Tongue (tissue), 3 donors: Measurements from ENCODE around the gene RNFT1. TPM values are rescaled to one million over a fixed set of nuclear protein-coding genes. Genes with fewer than 3 reads are reported as not detected.
A peak's percentile ranks its signal among the peaks of the same experiment; 100 is the strongest.
"Not testable (repeated sequence)": the region's sequence is repeated elsewhere in the genome, so short reads cannot be mapped to it uniquely, and the experiment has no call there.

Experiments
- DNase-seq: peaks from one replicate; pipeline ENCODE4 v3.0.0-alpha.2; 2015
- small RNA-seq: library from RNA; depleted of rRNA; stranded (forward); fragments of <200 nt; gene quantifications from one replicate; pipeline ENCODE3, GENCODE V24; 2014; ENCODE audit warnings: low replicate concordance
- total RNA-seq: library from RNA; depleted of rRNA; stranded (reverse); fragments of >200 nt; gene quantifications from one replicate; pipeline ENCODE4 v1.2.3, GENCODE V29; 2014

Gene RNFT1
- total RNA-seq, 1 donor from 2014 or later, result 13.5 TPM

GRCh38 chr17:59920637-59921036 is 43.9 kb downstream of the RNFT1 start:
- not testable (repeated sequence) for DNase-seq

DNA sequence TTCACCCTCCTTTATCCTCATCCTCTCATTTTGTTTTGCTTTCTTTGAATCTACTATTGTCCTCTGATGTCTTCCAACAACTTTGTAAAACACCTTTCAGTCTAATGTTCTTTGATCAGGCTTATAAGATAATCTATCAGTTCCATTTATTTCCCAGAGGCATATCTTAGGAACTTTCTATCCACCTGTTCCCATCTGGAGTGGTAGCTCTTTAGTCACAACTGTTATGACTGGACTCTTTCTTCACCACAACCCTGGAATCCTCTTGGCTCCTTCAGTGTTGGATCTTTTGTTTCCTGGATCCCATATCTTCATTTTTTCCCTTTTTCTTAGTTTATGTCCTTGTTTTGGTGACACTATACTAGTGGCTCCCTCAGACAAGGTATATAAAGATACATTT is 48.1 kb downstream of the RNFT1 start:
- no peak for DNase-seq

- peak; percentile 71 for DNase-seq
These were observed 50.2 kb downstream of the RNFT1 start for GRCh38 chr17:59914274-59914854.

GRCh38 chr17:59907467-59907866 is 57.1 kb downstream of the RNFT1 start:
- DNase-seq, result no peak

- no peak for DNase-seq
These were observed 61.1 kb downstream of the RNFT1 start for GRCh38 chr17:59903455-59903854.

Small RNA genes within 50 kb of the gene (small RNA-seq; reads per million reads assigned to genes)
- not detected for gene RPS29P21

Other genes starting within 250 kb of the RNFT1 start
- gene TUBD1, start 71.8 kb downstream of the RNFT1 start, total RNA-seq, result 11.2 TPM
- 44.7 TPM for gene RPS6KB1, start 71.6 kb downstream of the RNFT1 start, total RNA-seq
- 34.6 TPM for gene HEATR6, start 114.2 kb upstream of the RNFT1 start, total RNA-seq
- gene CA4, start 185.2 kb upstream of the RNFT1 start, total RNA-seq, result 5.2 TPM